Endothelial cell of umbilical vein (primary cell): ENCODE data around the gene SMARCD2. TPM values are rescaled to one million over a fixed set of nuclear protein-coding genes. Genes with fewer than 3 reads are reported as not detected.

Source experiments
- BruUV-seq: library from RNA; stranded (reverse); fragments of 400-500 nt; replicated peaks from 2 replicates; lab custom pipeline; 2021; lab: Mats Ljungman, UMichigan
- CTCF ChIA-PET: fragments of 300-600, 350-600 bp; sonication (Branson Sonifier 250); formaldehyde crosslinking; loops from one replicate; lab custom pipeline; 2021; ENCODE audit warnings: antibody characterized with exemption, inconsistent platforms; lab: Charles Lee
- POLR2A ChIA-PET: fragments of 300-600, 350-600 bp; sonication (Branson Sonifier 250); formaldehyde crosslinking; loops from one replicate; lab custom pipeline; 2021; ENCODE audit warnings: antibody characterized with exemption, inconsistent platforms; lab: Charles Lee
- DNase-seq: peaks from one replicate; pipeline ENCODE4 v3.0.0-alpha.2; 2011; ENCODE audit warnings: low read depth, low spot score
- FAIRE-seq: peaks from 2 replicates; lab custom pipeline; 2011; peaks lifted over from hg19 to GRCh38; lab: Jason Lieb, UNC
- H2AFZ ChIP-seq: 2 replicates; pipeline ENCODE4 v1.6.0; 2012; ENCODE audit warnings: low read depth, low read length, control low read depth, inconsistent platforms
- H3K27ac ChIP-seq: 2 replicates; pipeline ENCODE4 v1.5.1; 2011; ENCODE audit warnings: low read depth, mild to moderate bottlenecking, control low read depth, low read length, moderate library complexity; ENCODE audit not compliant: insufficient read depth
- H3K27me3 ChIP-seq, 2 experiments: 2 replicates each; pipeline versions ENCODE4 v1.6.0 to v1.6.1; 2011; ENCODE audit warnings: low read length in 2 of 2, mixed read lengths in 1 of 2; ENCODE audit not compliant: control insufficient read depth in 2 of 2, insufficient read depth in 2 of 2
- H3K36me3 ChIP-seq, 2 experiments: 2 replicates in 1 of 2; 3 replicates in 1 of 2; pipeline ENCODE4 v1.5.1; 2011; ENCODE audit warnings: low read length in 2 of 2, mild to moderate bottlenecking in 1 of 2, moderate library complexity in 1 of 2; ENCODE audit not compliant: control insufficient read depth in 2 of 2, insufficient read depth in 2 of 2; ENCODE audit errors: extremely low read depth in 1 of 2
- H3K4me1 ChIP-seq: 3 replicates; pipeline ENCODE4 v1.5.1; 2011; ENCODE audit warnings: mild to moderate bottlenecking, low read length; ENCODE audit not compliant: control insufficient read depth, insufficient read depth; ENCODE audit errors: extremely low read depth
- H3K4me2 ChIP-seq: 2 replicates; pipeline ENCODE4 v1.6.1; 2011; ENCODE audit warnings: low read length, control low read depth, mixed read lengths; ENCODE audit not compliant: insufficient read depth
- H3K4me3 ChIP-seq, 3 experiments: fragments of 200-600 bp in 1 of 3; sonication (generic), shearing (Covaris generic) in 1 of 3; replicated peaks in 1 of 3; 2 replicates each; pipeline ENCODE4 v1.5.1; 2011 to 2016; ENCODE audit warnings: control low read depth in 3 of 3, low read length in 3 of 3, mild to moderate bottlenecking in 2 of 3, inconsistent platforms in 1 of 3, low read depth in 1 of 3, moderate library complexity in 1 of 3; ENCODE audit not compliant: insufficient read depth in 1 of 3
- H3K79me2 ChIP-seq: 2 replicates; pipeline ENCODE4 v1.6.0; 2012; ENCODE audit warnings: low read length, inconsistent platforms; ENCODE audit not compliant: control insufficient read depth, insufficient read depth
- H3K9ac ChIP-seq: replicated peaks from 2 replicates; pipeline ENCODE3; 2011; ENCODE audit warnings: low read length, control low read depth; ENCODE audit not compliant: insufficient read depth; ENCODE audit errors: extremely low read depth
- H3K9me1 ChIP-seq: replicated peaks from 3 replicates; pipeline ENCODE4 v1.6.0; 2011; ENCODE audit warnings: mild to moderate bottlenecking, low read length; ENCODE audit not compliant: control insufficient read depth, insufficient read depth; ENCODE audit errors: extremely low read depth
- H3K9me3 ChIP-seq: replicated peaks from 2 replicates; pipeline ENCODE4 v1.5.1; 2012; ENCODE audit warnings: low read length, inconsistent platforms; ENCODE audit not compliant: control insufficient read depth, insufficient read depth
- H4K20me1 ChIP-seq: replicated peaks from 2 replicates; pipeline ENCODE3; 2011; ENCODE audit warnings: mild to moderate bottlenecking, low read length; ENCODE audit not compliant: control insufficient read depth, insufficient read depth; ENCODE audit errors: extremely low read depth
- FOS ChIP-seq: IDR thresholded peaks from 2 replicates; pipeline ENCODE4 v1.6.1; 2011; ENCODE audit warnings: mild to moderate bottlenecking, low read length, moderate library complexity, borderline replicate concordance; ENCODE audit not compliant: insufficient read depth
- GATA2 ChIP-seq: IDR thresholded peaks from 2 replicates; pipeline ENCODE4 v1.7.0; 2011; ENCODE audit warnings: low read depth, mild to moderate bottlenecking, moderate library complexity, mixed read lengths, low read length; ENCODE audit not compliant: insufficient read length, insufficient read depth
- JUN ChIP-seq: IDR thresholded peaks from 2 replicates; pipeline ENCODE4 v1.6.1; 2011; ENCODE audit warnings: borderline replicate concordance, low read depth; ENCODE audit not compliant: insufficient read length, insufficient read depth
- MYC ChIP-seq: IDR thresholded peaks from one replicate; pipeline ENCODE4 v1.6.1; 2011; ENCODE audit warnings: mild to moderate bottlenecking, low read depth, low read length
- POLR2A ChIP-seq: IDR thresholded peaks from 2 replicates; pipeline ENCODE4 v1.6.1; 2012; ENCODE audit warnings: low read depth, mild to moderate bottlenecking, control low read depth, low read length
- POLR2AphosphoS5 ChIP-seq: IDR thresholded peaks from 2 replicates; pipeline ENCODE4 v1.6.1; 2012; ENCODE audit warnings: low read depth, mild to moderate bottlenecking, control low read depth, low read length, moderate library complexity; ENCODE audit not compliant: insufficient read depth
- dilution Hi-C: fragments of 300-500 bp; cut with MboI; formaldehyde crosslinking; loops from one replicate; pipeline ENCODE4 v1.15.0; 2019; ENCODE audit warnings: low sequenced_read_pairs; ENCODE audit not compliant: extremely low pct_ligation_motif_present
- intact Hi-C: fragments of 100-400 bp; cut with micrococcal nuclease; formaldehyde crosslinking; loops from one replicate; pipeline ENCODE4 v1.10.0; 2022
- polyA plus RNA-seq, 4 experiments: library from polyadenylated mRNA; depleted of rRNA in 3 of 4; stranded (reverse) in 3 of 4; unstranded in 1 of 4; fragments of >200 nt; gene quantifications; 2 replicates each; pipeline versions ENCODE4 v1.2.1 to v1.2.3, GENCODE V29; 2011 to 2012; ENCODE audit warnings: missing spikeins in 1 of 4
- total RNA-seq: library from RNA; stranded (reverse); gene quantifications from 2 replicates; pipeline ENCODE4 v1.2.3, GENCODE V29; 2021
- TF ChIP-seq, protein P1 (sequence below): IDR thresholded peaks from 2 replicates; pipeline ENCODE4 v1.6.1; 2011; ENCODE audit not compliant: insufficient read depth, insufficient read length
- TF ChIP-seq, protein P2 (sequence below), 2 donors: IDR thresholded peaks; 1 replicate in 1 of 2; 2 replicates in 1 of 2; pipeline ENCODE4 v1.5.1; 2011; ENCODE audit warnings: low read length in 2 of 2, mild to moderate bottlenecking in 2 of 2, moderate library complexity in 2 of 2, control low read depth in 1 of 2, inconsistent platforms in 1 of 2, low read depth in 1 of 2; ENCODE audit not compliant: insufficient read depth in 1 of 2; ENCODE audit errors: extremely low read depth in 1 of 2

SMARCD2 gene
- total and polyA plus RNA-seq, 2 donors (not counting 3 experiments of a cell fraction or from before 2014, with no cell fraction given) = 51.2 to 55.7 TPM

DNA sequence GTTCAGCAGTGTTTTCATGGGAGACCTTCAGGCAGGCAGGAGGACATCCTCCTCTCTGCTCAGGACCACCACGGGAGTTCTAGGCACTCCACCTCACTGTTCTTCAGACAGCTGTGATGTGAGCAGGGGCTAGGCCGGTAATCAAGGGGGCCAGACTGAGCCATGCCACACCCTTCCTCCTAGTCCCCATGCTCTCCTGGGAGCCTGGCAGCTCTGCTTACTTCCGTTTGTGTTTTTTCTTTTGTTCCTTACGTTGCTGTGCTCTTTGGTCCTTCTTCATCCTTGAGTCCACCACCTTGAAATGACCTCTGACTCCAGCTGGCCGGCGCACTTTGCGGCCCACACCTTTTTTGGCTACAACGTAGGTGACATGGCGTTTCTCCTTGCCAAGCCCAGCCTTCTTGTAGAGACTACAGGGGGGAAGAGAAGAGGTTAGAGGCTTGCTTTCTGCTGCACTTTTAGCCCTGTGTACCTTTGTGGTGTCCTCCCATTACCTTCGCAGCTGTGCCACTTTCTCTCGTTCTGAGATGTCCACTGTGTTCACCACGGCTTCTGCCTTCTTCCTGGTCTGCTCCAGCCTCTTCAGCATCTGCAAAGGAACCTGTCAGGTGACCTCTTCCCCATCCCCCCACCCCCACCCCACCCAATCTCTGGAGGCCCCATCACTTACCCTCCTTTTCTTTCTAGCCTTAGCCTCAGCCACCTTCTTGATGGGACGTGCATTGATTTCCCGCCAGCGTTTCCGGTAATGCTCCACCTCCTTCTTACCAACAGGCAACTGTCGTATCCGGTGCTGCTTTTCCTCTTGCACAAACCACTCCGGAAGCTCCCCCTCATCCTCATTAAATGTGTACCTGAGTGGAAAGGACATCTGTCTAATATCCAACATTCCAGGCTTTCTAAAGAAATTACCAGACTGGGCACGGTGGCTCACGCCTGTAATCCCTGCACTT is 22.6 kb downstream of the SMARCD2 start:
- TF ChIP-seq, protein P1, sequence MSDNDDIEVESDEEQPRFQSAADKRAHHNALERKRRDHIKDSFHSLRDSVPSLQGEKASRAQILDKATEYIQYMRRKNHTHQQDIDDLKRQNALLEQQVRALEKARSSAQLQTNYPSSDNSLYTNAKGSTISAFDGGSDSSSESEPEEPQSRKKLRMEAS = no peak
- peak; percentile 56 for TF ChIP-seq POLR2A
- H3K4me1 ChIP-seq = no peaks in the 10 kb centered on the region
- H3K9me3 ChIP-seq = no peaks in the 10 kb centered on the region
- H4K20me1 ChIP-seq = no peaks in the 10 kb centered on the region
- H3K9ac ChIP-seq = no peak overlapping the region
- DNase-seq (no peak), FAIRE-seq (no peak)
- no peak overlapping the region for H2AFZ ChIP-seq
- H3K4me3 ChIP-seq = no peak overlapping the region
- no peaks in the 10 kb centered on the region for H3K9me1 ChIP-seq
- no peak overlapping the region for H3K4me2 ChIP-seq
- peaks cover 8% of the 10 kb centered on the region for H3K79me2 ChIP-seq
- no peak overlapping the region for H3K27ac ChIP-seq
- H3K36me3 ChIP-seq = peaks cover 68 to 74% of the 10 kb centered on the region in 2 experiments
- BruUV-seq = TSS peak; percentile 61
- POLR2A ChIA-PET = interaction anchor here (0.6 kb wide), 1 partner anchor 44 kb away, joined by 4 read pairs; no protein-coding TSS in a partner anchor
- CTCF ChIA-PET = interaction anchor here (0.7 to 1.6 kb wide), 2 partner anchors 16 to 69 kb away, joined by 3 to 7 read pairs; no protein-coding TSS in a partner anchor
- no peaks in the 10 kb centered on the region for H3K27me3 ChIP-seq
- dilution Hi-C loops = no loop called here
- intact Hi-C loops = loop anchor here (10.0 kb wide), 1 partner anchor 1245 kb away; no protein-coding TSS in a partner anchor

DNA sequence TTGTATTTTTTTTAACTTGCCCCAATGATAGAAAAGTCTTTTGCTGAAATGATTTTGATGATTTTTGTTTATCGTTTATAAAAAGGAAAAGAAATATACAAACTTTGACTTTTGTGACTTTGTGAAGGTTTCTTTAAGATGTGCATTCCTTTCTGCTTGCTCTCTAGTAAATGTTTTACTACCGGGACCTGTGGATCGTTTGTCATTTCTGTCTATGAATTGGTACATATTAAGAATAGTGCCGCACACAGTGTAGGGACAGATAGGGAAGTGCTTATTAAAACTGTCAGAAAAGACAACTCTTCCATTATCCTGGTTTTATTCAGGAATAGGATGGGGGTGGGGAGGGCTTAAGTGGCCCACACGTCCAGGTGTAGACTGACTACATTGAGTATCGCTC is 23.4 kb downstream of the SMARCD2 start:
- Histone ChIP-seq H3K79me2 (peaks cover 7% of the 10 kb centered on the region), H3K36me3 (peaks cover 66 to 70% of the 10 kb centered on the region in 2 experiments), H3K4me1 (no peaks in the 10 kb centered on the region), H3K9me1 (no peaks in the 10 kb centered on the region), H4K20me1 (no peaks in the 10 kb centered on the region), H2AFZ (no peak overlapping the region), H3K27ac (no peak overlapping the region), H3K27me3 (no peaks in the 10 kb centered on the region), H3K4me3 (no peak overlapping the region), H3K9ac (no peak overlapping the region), H3K4me2 (no peak overlapping the region), H3K9me3 (no peaks in the 10 kb centered on the region)
- intact Hi-C loops = no loop called here
- no TSS peak for BruUV-seq
- dilution Hi-C loops = no loop called here
- DNase-seq (no peak), FAIRE-seq (no peak)
- CTCF ChIA-PET = interaction anchor here (0.7 kb wide), 1 partner anchor 68 kb away, joined by 3 read pairs; no protein-coding TSS in a partner anchor
- POLR2A ChIA-PET = no interaction called here
- TF ChIP-seq POLR2A (no peak), GATA2 (no peak), FOS (no peak), MYC (no peak), JUN (no peak), POLR2AphosphoS5 (no peak)
- TF ChIP-seq, protein P1 = no peak
- TF ChIP-seq, protein P2, sequence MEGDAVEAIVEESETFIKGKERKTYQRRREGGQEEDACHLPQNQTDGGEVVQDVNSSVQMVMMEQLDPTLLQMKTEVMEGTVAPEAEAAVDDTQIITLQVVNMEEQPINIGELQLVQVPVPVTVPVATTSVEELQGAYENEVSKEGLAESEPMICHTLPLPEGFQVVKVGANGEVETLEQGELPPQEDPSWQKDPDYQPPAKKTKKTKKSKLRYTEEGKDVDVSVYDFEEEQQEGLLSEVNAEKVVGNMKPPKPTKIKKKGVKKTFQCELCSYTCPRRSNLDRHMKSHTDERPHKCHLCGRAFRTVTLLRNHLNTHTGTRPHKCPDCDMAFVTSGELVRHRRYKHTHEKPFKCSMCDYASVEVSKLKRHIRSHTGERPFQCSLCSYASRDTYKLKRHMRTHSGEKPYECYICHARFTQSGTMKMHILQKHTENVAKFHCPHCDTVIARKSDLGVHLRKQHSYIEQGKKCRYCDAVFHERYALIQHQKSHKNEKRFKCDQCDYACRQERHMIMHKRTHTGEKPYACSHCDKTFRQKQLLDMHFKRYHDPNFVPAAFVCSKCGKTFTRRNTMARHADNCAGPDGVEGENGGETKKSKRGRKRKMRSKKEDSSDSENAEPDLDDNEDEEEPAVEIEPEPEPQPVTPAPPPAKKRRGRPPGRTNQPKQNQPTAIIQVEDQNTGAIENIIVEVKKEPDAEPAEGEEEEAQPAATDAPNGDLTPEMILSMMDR (IDR thresholded peaks at IDR 0.05; ENCODE audit: extremely low read depth in 1 of 2, insufficient read depth in 1 of 2, low read depth in 1 of 2, low read length in 2 of 2) = no peak
